ENCODE data around the gene SUSD6. TPM values are rescaled to one million over a fixed set of nuclear protein-coding genes. Genes with fewer than 3 reads are reported as not detected.

SUSD6 gene, protein sequence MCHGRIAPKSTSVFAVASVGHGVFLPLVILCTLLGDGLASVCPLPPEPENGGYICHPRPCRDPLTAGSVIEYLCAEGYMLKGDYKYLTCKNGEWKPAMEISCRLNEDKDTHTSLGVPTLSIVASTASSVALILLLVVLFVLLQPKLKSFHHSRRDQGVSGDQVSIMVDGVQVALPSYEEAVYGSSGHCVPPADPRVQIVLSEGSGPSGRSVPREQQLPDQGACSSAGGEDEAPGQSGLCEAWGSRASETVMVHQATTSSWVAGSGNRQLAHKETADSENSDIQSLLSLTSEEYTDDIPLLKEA
- total RNA-seq: 12.6 and 20.4 TPM in 2 replicates

DNA sequence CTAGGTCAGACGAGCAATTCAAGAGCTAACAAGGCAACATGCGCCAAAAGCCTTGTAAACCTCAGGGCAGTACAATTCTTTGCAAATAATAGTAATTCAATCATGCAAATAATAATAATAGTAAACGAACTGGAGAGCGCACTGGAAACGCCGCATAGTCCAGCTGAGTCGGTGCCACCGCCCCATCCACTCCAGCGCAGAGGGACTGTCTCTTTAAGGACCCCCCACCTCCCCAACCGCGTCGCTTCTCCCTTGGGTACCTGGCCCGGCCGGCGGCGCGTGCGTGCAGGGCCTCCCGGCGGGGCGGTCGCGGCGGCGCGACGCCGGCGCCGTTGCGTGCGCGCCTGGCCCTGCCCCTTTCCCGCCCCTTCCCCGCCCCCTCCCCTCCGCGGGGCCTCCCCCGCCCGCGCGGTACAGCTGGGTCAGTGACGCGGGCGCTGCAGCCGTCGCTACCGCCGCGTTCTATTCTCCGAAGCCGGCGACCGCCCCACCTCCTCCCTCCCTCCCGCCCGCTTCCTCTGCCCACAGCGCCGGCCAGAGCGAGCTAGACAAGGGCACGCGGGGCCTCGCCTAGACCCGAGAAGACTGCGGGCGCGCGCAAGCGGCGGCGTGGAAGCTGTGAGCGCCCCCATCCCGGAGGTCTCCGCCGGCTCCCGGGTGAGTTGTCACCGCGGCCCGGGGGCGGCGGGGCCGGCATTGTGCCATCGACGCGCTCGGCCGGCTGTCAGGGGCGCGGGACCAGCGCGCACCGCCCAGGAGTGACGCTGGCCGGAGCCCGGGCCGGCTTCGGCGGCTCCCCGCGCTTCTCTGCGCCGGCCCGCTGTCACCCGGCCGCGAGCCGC lies at the start of gene SUSD6:
Gene SUSD6, plus strand, starts transcription at position 425 of the 842 bp plus-strand sequence. CDS start 46,997 bp downstream, outside the sequence.

DNA sequence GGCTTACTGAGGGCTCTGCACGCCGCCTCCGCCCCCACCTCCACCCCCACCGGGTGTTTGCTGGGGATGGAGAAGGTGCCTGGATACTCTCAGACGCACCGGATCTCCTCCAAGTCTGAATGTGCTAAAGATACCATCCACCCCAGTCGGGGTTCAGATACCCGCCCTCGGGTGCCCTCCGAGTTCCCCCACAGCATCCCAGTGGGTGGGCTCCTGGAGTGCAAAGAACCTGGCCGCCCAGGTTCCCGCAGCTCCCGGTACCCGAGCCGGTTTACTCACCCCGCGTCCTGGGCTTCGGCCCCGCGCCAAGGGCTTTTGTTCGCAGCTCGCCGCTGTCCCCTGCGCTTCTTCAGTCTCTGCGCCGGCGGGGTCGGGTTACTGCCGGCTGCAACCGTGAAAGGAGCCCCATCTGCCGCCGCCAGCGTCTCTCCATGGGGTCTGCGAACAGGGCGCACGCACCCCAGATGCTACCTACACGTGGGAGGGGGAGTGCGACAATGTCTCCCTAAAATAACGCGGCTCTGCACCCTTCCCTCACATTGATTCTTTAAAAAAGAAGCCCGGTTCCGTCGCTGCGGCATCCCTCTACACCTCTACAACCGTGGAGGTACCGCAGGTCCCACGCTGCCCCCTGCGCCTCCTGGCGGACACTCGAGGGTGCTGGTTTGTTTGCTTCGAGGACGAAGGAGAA lies 37.0 kb upstream of the SUSD6 start, which contains the start of gene CCDC177:
Gene CCDC177, minus strand, starts transcription at position 609 of the 691 bp plus-strand sequence. CDS start 1,249 bp downstream, outside the sequence.

Other genes with a start within 250 kb of the SUSD6 start
- 107 and 126 TPM in 2 replicates for gene ERH, start 213.3 kb upstream of the SUSD6 start, total RNA-seq
- 94.4 and 97.7 TPM in 2 replicates for gene SLC39A9, start 212.9 kb upstream of the SUSD6 start, total RNA-seq
- not detected in 2 replicates for gene PLEKHD1, start 126.9 kb upstream of the SUSD6 start, total RNA-seq
- 0.16 and 0.54 TPM in 2 replicates for gene CCDC177, start 36.7 kb upstream of the SUSD6 start, total RNA-seq
- gene SRSF5, start 155.5 kb downstream of the SUSD6 start, total RNA-seq: 108 and 145 TPM in 2 replicates
- gene SLC10A1, start 185.6 kb downstream of the SUSD6 start, total RNA-seq: not detected in 2 replicates